Caco-2 (cell line): Measurements from ENCODE around the gene GTPBP1. TPM values are rescaled to one million over a fixed set of nuclear protein-coding genes. Genes with fewer than 3 reads are reported as not detected.

Source experiments
- BruUV-seq: library from RNA; stranded (reverse); fragments of 400-500 nt; replicated peaks from 2 replicates; lab custom pipeline; 2021; lab: Mats Ljungman, UMichigan
- CTCF ChIA-PET: fragments of 300-600 bp; sonication (Branson Sonifier 250); formaldehyde crosslinking; loops from one replicate; lab custom pipeline; 2022; ENCODE audit warnings: antibody characterized with exemption; lab: Charles Lee
- POLR2A ChIA-PET: fragments of 300-600 bp; sonication (Branson Sonifier 250); formaldehyde crosslinking; loops from one replicate; lab custom pipeline; 2022; ENCODE audit warnings: antibody characterized with exemption; lab: Charles Lee
- DNase-seq, 2 experiments: peaks; one replicate each; pipeline versions ENCODE4 v3.0.0 to v3.0.0-alpha.2; 2020 to 2022
- H3K27me3 ChIP-seq: replicated peaks from 2 replicates; pipeline ENCODE4 v1.6.0; 2011; ENCODE audit warnings: low read length; ENCODE audit not compliant: control insufficient read depth, insufficient read depth
- H3K36me3 ChIP-seq: 2 replicates; pipeline ENCODE4 v1.5.1; 2011; ENCODE audit warnings: low read length; ENCODE audit not compliant: control insufficient read depth, insufficient read depth
- H3K4me1 ChIP-seq: fragments of 250-450 bp; sonication (Bioruptor Pico); 2 replicates; pipeline ENCODE4 v1.5.1; 2020; ENCODE audit warnings: mild to moderate bottlenecking
- H3K4me3 ChIP-seq: 2 replicates; pipeline ENCODE4 v1.5.1; 2011; ENCODE audit warnings: low read depth, mild to moderate bottlenecking, control low read depth, low read length
- H3K9me3 ChIP-seq: fragments of 250-450 bp; sonication (Bioruptor Pico); 2 replicates; pipeline ENCODE4 v1.5.1; 2020; ENCODE audit warnings: mild to moderate bottlenecking, moderate library complexity
- H3K27ac Mint-ChIP-seq: one replicate; pipeline ENCODE4 v1.8.0; 2022; ENCODE audit warnings: mixed read lengths; ENCODE audit not compliant: unreplicated experiment
- H3K27me3 Mint-ChIP-seq: one replicate; pipeline ENCODE4 v1.8.0; 2022; ENCODE audit warnings: mixed read lengths; ENCODE audit not compliant: insufficient read depth, unreplicated experiment
- H3K36me3 Mint-ChIP-seq: one replicate; pipeline ENCODE4 v1.8.0; 2022; ENCODE audit warnings: mild to moderate bottlenecking, mixed read lengths; ENCODE audit not compliant: insufficient read depth, unreplicated experiment
- H3K4me1 Mint-ChIP-seq: one replicate; pipeline ENCODE4 v1.8.0; 2022; ENCODE audit warnings: low read depth, mixed read lengths; ENCODE audit not compliant: unreplicated experiment
- H3K4me3 Mint-ChIP-seq: one replicate; pipeline ENCODE4 v1.8.0; 2022; ENCODE audit warnings: mild to moderate bottlenecking, moderate library complexity, mixed read lengths; ENCODE audit not compliant: unreplicated experiment
- H3K9me3 Mint-ChIP-seq: one replicate; pipeline ENCODE4 v1.8.0; 2022; ENCODE audit warnings: mixed read lengths; ENCODE audit not compliant: unreplicated experiment
- intact Hi-C: fragments of 100-400 bp; cut with micrococcal nuclease; formaldehyde crosslinking; loops from one replicate; pipeline ENCODE4 v1.10.0; 2022; ENCODE audit not compliant: unreplicated experiment
- total RNA-seq: library from RNA; stranded (reverse); gene quantifications from 2 replicates; pipeline ENCODE4 v1.2.3, GENCODE V29; 2022
- TF ChIP-seq, protein P1 (sequence below), 2 experiments: fragments of 200-600 bp in 1 of 2; IDR thresholded peaks; 1 replicate in 1 of 2; 2 replicates in 1 of 2; pipeline versions ENCODE4 v1.5.1 to v1.8.0; 2011 to 2022; ENCODE audit warnings: antibody characterized with exemption in 1 of 2, control low read depth in 1 of 2, inconsistent platforms in 1 of 2, low read depth in 1 of 2, low read length in 1 of 2, mild to moderate bottlenecking in 1 of 2, moderate library complexity in 1 of 2; ENCODE audit not compliant: insufficient read depth in 1 of 2, severe bottlenecking in 1 of 2, unreplicated experiment in 1 of 2

Gene GTPBP1
- total RNA-seq, 1 experiment from 2014 or later: 47.2 TPM

DNA sequence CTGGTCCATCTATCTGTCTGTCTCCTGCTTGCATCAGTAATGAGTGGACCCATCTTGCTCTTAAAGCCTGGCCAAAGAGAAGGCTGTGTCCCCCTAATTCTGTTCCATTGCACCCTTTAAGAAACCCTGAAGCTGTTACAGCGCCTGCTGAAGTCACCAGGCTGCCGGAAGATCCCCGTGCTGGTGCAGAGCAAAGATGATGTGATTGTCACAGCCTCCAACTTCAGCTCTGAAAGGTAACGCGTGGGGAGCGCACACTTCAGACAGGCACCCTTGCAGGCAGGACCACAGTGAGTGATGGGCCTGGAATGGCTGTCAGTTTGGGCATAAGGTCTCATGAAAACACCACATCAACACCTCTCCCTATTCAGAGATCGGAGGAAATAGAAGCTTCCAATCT, 18.4 kb downstream of the GTPBP1 start:
- H3K4me3 ChIP-seq: no peak overlapping the region
- no peaks in the 10 kb centered on the region for H3K9me3 ChIP-seq
- no peaks in the 10 kb centered on the region for H3K27me3 ChIP-seq
- no peak overlapping the region for H3K4me3 Mint-ChIP-seq
- H3K27me3 Mint-ChIP-seq: no peaks in the 10 kb centered on the region
- TF ChIP-seq, protein P1, sequence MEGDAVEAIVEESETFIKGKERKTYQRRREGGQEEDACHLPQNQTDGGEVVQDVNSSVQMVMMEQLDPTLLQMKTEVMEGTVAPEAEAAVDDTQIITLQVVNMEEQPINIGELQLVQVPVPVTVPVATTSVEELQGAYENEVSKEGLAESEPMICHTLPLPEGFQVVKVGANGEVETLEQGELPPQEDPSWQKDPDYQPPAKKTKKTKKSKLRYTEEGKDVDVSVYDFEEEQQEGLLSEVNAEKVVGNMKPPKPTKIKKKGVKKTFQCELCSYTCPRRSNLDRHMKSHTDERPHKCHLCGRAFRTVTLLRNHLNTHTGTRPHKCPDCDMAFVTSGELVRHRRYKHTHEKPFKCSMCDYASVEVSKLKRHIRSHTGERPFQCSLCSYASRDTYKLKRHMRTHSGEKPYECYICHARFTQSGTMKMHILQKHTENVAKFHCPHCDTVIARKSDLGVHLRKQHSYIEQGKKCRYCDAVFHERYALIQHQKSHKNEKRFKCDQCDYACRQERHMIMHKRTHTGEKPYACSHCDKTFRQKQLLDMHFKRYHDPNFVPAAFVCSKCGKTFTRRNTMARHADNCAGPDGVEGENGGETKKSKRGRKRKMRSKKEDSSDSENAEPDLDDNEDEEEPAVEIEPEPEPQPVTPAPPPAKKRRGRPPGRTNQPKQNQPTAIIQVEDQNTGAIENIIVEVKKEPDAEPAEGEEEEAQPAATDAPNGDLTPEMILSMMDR (IDR thresholded peaks at IDR 0.05; ENCODE audit: insufficient read depth in 1 of 2, low read depth in 1 of 2, low read length in 1 of 2, severe bottlenecking in 1 of 2, unreplicated experiment in 1 of 2): no peak
- peaks cover 11% of the 10 kb centered on the region for H3K36me3 ChIP-seq
- no peaks in the 10 kb centered on the region for H3K4me1 ChIP-seq
- no peak for DNase-seq
- no peak overlapping the region for H3K27ac Mint-ChIP-seq
- H3K9me3 Mint-ChIP-seq: no peaks in the 10 kb centered on the region
- CTCF ChIA-PET: interaction anchor here (1.1 to 2.0 kb wide), 3 partner anchors 9 to 43 kb away, joined by 5 to 10 read pairs (median 7); no protein-coding TSS in a partner anchor
- H3K4me1 Mint-ChIP-seq: no peaks in the 10 kb centered on the region
- BruUV-seq: no TSS peak
- POLR2A ChIA-PET: interaction anchor here (1.4 kb wide), 1 partner anchor 43 kb away, joined by 4 read pairs; the partner anchor contains the start of gene TOMM22
- H3K36me3 Mint-ChIP-seq: peaks cover 33% of the 10 kb centered on the region
- intact Hi-C loops: no loop called here

DNA sequence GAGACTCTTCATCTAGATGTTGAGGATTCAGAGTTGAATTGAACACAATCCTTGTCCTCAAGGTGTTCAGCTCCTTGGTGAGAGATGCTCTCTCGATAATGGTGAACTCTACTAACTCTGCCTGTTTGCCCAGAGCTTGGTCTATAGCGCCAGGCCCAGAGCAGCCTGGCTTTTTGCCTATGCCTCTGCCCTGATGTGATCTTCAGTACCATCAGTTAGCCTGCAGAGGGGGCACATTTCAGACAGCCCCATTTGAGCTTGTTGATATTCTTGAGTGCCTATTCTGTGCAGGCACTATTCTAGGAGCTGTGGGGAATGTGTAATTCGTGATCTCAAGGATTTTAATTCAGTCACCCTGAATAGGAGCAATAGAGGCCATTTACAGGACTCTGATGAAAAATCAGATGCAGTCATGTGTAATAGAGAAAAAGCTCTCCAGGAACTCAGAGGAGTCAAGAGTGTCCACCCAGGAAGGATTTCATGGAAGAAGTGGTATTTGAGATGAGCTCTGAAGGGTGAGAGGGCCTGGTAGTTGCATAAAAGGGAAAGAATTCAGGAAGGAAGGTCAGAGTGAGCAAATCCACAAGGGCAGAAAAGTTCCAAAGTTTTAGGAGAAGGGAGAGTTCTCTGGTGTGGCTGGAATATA, 19.3 kb downstream of the GTPBP1 start:
- BruUV-seq: no TSS peak
- H3K4me1 Mint-ChIP-seq: no peaks in the 10 kb centered on the region
- peak in 1 of 2 experiments; percentile 36 for DNase-seq
- TF ChIP-seq, protein P1 (IDR thresholded peaks at IDR 0.05; ENCODE audit: insufficient read depth in 1 of 2, low read depth in 1 of 2, low read length in 1 of 2, severe bottlenecking in 1 of 2, unreplicated experiment in 1 of 2): peak; percentile 44 to 49
- no peaks in the 10 kb centered on the region for H3K27me3 ChIP-seq
- H3K4me1 ChIP-seq: no peaks in the 10 kb centered on the region
- H3K27me3 Mint-ChIP-seq: no peaks in the 10 kb centered on the region
- CTCF ChIA-PET: interaction anchor here (1.0 to 2.0 kb wide), 6 partner anchors 9 to 43 kb away, joined by 4 to 10 read pairs (median 7); partner anchors contain the start of genes GTPBP1 and TOMM22
- peaks cover 11% of the 10 kb centered on the region for H3K36me3 ChIP-seq
- H3K4me3 Mint-ChIP-seq: no peak overlapping the region
- intact Hi-C loops: no loop called here
- H3K36me3 Mint-ChIP-seq: peaks cover 38% of the 10 kb centered on the region
- H3K4me3 ChIP-seq: no peak overlapping the region
- no peak overlapping the region for H3K27ac Mint-ChIP-seq
- no peaks in the 10 kb centered on the region for H3K9me3 ChIP-seq
- POLR2A ChIA-PET: interaction anchor here (1.4 kb wide), 1 partner anchor 44 kb away, joined by 4 read pairs; the partner anchor contains the start of gene TOMM22
- H3K9me3 Mint-ChIP-seq: no peaks in the 10 kb centered on the region

DNA sequence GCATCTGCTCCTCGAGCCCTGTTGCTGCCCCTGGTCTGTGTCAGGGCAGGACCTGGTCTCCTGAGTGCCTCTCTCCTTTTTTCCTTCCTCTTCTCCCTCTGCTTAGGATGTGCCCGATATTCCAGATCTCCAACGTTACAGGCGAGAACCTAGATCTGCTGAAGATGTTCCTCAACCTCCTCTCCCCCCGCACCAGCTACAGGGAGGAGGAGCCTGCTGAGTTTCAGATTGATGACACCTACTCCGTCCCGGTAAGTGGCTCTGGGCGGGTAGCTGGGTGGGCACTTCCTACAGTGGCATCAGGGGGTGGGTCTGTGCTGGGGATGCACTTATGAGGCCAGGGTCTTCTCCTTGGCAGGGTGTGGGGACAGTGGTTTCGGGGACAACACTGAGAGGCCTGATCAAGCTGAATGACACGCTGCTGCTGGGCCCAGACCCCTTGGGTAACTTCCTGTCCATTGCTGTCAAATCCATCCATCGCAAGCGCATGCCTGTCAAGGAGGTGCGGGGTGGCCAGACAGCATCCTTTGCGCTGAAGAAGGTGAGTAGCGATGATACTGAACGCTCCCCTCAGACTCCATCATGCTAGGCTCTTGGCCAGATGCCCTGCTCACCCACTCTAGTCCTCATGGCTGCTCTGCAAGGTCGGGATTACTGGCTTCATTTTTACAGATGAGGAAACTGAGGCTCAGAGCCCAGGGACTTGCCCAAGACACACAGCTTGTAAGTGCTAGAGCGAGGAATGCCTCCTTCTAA, 20.3 kb downstream of the GTPBP1 start:
- peaks cover 45% of the 10 kb centered on the region for H3K36me3 Mint-ChIP-seq
- H3K27me3 Mint-ChIP-seq: no peaks in the 10 kb centered on the region
- intact Hi-C loops: no loop called here
- TF ChIP-seq, protein P1 (IDR thresholded peaks at IDR 0.05; ENCODE audit: insufficient read depth in 1 of 2, low read depth in 1 of 2, low read length in 1 of 2, severe bottlenecking in 1 of 2, unreplicated experiment in 1 of 2): no peak
- no peak overlapping the region for H3K27ac Mint-ChIP-seq
- no peaks in the 10 kb centered on the region for H3K4me1 Mint-ChIP-seq
- Histone ChIP-seq H3K36me3 (peaks cover 11% of the 10 kb centered on the region), H3K4me3 (no peak overlapping the region), H3K27me3 (no peaks in the 10 kb centered on the region), H3K9me3 (no peaks in the 10 kb centered on the region), H3K4me1 (no peaks in the 10 kb centered on the region)
- no TSS peak for BruUV-seq
- DNase-seq: no peak
- no peak overlapping the region for H3K4me3 Mint-ChIP-seq
- H3K9me3 Mint-ChIP-seq: no peaks in the 10 kb centered on the region
- POLR2A ChIA-PET: interaction anchor here (1.4 kb wide), 1 partner anchor 45 kb away, joined by 4 read pairs; the partner anchor contains the start of gene TOMM22
- CTCF ChIA-PET: interaction anchor here (0.6 to 1.6 kb wide), 2 partner anchors 20 to 277 kb away, joined by 3 to 7 read pairs; partner anchors contain the start of gene GTPBP1
